DND-41 (cell line): ENCODE data around the gene SDK2.

Source experiments
- EZH2 ChIP-seq: IDR thresholded peaks from 3 replicates; pipeline ENCODE4 v1.6.1; 2012; ENCODE audit warnings: borderline replicate concordance, low read depth, mild to moderate bottlenecking, moderate library complexity, low read length, inconsistent platforms; ENCODE audit not compliant: severe bottlenecking
- TF ChIP-seq, protein P1 (sequence below): IDR thresholded peaks from 2 replicates; pipeline ENCODE4 v1.5.1; 2012; ENCODE audit warnings: borderline replicate concordance, low read length, moderate library complexity, mild to moderate bottlenecking; ENCODE audit not compliant: poor library complexity, severe bottlenecking; ENCODE audit errors: extremely low read depth

DNA sequence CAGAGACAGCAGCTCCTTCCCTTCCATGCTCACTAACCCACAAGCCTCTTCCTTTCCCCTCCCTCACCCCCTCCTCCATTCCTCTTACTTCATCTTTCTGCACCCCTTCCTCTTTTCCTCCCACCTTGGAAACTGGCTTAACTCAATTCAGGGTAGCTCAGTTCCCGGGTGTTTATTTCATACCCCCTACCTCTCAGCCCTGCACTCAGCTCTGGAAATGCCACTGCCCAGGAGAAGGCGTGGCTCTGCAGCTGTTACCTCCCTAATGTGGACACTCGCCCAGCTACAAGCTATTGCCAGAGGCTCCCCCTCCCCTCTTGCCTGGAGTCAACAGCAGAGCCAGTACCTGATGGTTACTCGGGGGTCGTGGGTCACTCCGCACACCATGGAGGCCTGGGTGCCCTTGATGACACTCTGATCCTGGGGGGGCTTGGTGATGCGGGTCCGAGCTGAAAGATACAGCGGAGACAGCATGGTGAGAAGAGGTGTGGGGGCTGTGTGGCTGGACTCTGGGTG lies 214.0 kb downstream of the SDK2 start:
- TF ChIP-seq, protein P1, sequence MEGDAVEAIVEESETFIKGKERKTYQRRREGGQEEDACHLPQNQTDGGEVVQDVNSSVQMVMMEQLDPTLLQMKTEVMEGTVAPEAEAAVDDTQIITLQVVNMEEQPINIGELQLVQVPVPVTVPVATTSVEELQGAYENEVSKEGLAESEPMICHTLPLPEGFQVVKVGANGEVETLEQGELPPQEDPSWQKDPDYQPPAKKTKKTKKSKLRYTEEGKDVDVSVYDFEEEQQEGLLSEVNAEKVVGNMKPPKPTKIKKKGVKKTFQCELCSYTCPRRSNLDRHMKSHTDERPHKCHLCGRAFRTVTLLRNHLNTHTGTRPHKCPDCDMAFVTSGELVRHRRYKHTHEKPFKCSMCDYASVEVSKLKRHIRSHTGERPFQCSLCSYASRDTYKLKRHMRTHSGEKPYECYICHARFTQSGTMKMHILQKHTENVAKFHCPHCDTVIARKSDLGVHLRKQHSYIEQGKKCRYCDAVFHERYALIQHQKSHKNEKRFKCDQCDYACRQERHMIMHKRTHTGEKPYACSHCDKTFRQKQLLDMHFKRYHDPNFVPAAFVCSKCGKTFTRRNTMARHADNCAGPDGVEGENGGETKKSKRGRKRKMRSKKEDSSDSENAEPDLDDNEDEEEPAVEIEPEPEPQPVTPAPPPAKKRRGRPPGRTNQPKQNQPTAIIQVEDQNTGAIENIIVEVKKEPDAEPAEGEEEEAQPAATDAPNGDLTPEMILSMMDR, result no peak
- TF ChIP-seq EZH2, result no peak
